Measurements from ENCODE around the gene INCENP. TPM values are rescaled to one million over a fixed set of nuclear protein-coding genes. Genes with fewer than 3 reads are reported as not detected.
"Not testable (repeated sequence)": the region's sequence is repeated elsewhere in the genome, so short reads cannot be mapped to it uniquely, and the experiment has no call there.

The INCENP gene
- total and polyA plus RNA-seq, 8 donors = 2.6 to 32.1 (median 5.1) TPM

GRCh38 chr11:62082292-62082657 lies 41.5 kb upstream of the INCENP start:
- no peak overlapping the region for H3K4me3 ChIP-seq
- H3K36me3 ChIP-seq = no peaks in the 10 kb centered on the region
- intact Hi-C loops (cut with DNase I; ENCODE audit: low total_unique reads) = loop anchor here (5.0 kb wide), 1 partner anchor 180 kb away; no protein-coding TSS in a partner anchor
- DNase-seq = no peak
- H3K27ac ChIP-seq = no peak overlapping the region
- 28 to 36% (median 31%) methylated on average over 7 of the region's 7 CpGs for WGBS, 5 donors
- TF ChIP-seq POLR2AphosphoS5 (IDR thresholded peaks at IDR 0.05) = no peak
- TF ChIP-seq EP300 (IDR thresholded peaks at IDR 0.05) = no peak
- no peak for TF ChIP-seq POLR2A (IDR thresholded peaks at IDR 0.05)
- no peak for TF ChIP-seq CTCF (IDR thresholded peaks at IDR 0.05)
- H3K27me3 ChIP-seq = no peaks in the 10 kb centered on the region
- peaks cover 0 to 8% (median 6%) of the 10 kb centered on the region in 4 donors for H3K4me1 ChIP-seq
- H3K9me3 ChIP-seq = no peaks in the 10 kb centered on the region

DNA sequence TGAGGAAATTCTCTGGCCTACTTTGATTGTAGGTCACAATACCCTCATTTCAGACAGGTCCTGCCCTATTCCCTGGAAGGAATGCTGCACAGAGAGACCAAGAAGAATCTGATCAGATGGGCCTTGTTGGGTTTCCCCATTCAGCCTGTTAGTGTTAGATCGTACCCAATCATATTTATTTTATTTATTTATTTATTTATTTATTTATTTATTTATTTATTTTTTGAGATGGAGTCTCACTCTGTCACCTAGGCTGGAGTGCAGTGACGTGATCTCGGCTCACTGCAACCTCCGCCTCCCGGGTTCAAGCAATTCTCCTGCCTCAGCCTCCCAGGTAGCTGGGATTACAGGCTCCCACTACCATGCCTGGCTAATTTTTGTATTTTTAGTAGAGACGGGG lies 39.0 kb upstream of the INCENP start:
- not testable (repeated sequence) for H3K4me3 ChIP-seq, H3K9me3 ChIP-seq, DNase-seq, H3K27me3 ChIP-seq, H3K4me1 ChIP-seq, H3K27ac ChIP-seq, H3K36me3 ChIP-seq
- whole genome bisulfite sequencing, 5 donors = 93 to 98% (median 94%) methylated on average over 6 of the region's 6 CpGs
- intact Hi-C loops (cut with DNase I; ENCODE audit: low total_unique reads) = loop anchor here (5.0 kb wide), 1 partner anchor 182 kb away; no protein-coding TSS in a partner anchor

GRCh38 chr11:62087694-62088093 lies 36.1 kb upstream of the INCENP start:
- 85 to 90% (median 87%) methylated on average over 1 of the region's 1 CpG for WGBS, 5 donors
- Histone ChIP-seq H3K36me3 (no peaks in the 10 kb centered on the region), H3K27me3 (no peaks in the 10 kb centered on the region), H3K27ac (no peak overlapping the region), H3K4me3 (no peak overlapping the region), H3K9me3 (peaks cover 0 to 4% (median 0%) of the 10 kb centered on the region in 4 donors), H3K4me1 (no peaks in the 10 kb centered on the region)
- intact Hi-C loops (cut with DNase I; ENCODE audit: low total_unique reads) = no loop called here
- no peak for DNase-seq
- TF ChIP-seq EP300 (IDR thresholded peaks at IDR 0.05) (no peak), POLR2AphosphoS5 (IDR thresholded peaks at IDR 0.05) (no peak), POLR2A (IDR thresholded peaks at IDR 0.05) (no peak), CTCF (IDR thresholded peaks at IDR 0.05) (no peak)

DNA sequence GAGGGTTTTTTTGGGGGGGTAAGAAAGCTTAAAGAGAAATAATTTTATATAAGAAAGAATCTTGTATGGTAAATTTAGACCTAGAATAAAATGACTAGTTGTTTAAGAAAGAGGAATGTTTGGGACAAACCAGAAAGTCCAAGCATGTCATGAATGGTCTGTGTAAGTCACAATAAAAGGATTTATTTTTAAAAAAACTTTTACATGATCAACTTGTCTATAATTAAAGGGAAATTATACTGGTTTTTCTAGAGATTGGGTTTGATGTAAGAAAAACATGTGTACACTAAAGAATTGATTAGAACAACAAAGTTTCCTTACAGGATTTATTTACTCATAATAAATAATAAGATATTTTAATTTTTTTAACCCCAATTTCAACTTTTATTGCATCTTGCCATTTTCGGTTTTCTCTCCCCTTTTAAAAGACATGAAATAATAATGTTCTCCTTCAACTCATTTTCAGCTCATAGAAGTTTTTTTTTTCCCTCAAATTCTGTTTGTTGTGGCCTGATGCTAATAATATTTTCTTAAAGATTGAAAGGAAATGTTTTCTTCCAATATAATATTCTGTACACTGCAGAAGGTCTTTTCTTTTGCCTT lies 35.4 kb upstream of the INCENP start:
- intact Hi-C loops (cut with DNase I; ENCODE audit: low total_unique reads) = no loop called here
- no peak for TF ChIP-seq POLR2AphosphoS5 (IDR thresholded peaks at IDR 0.05)
- no peak for TF ChIP-seq POLR2A (IDR thresholded peaks at IDR 0.05)
- no peak for TF ChIP-seq EP300 (IDR thresholded peaks at IDR 0.05)
- no peak for TF ChIP-seq CTCF (IDR thresholded peaks at IDR 0.05)
- no peak for DNase-seq
- H3K4me3 ChIP-seq = no peak overlapping the region
- H3K4me1 ChIP-seq = no peaks in the 10 kb centered on the region
- 17 to 47% (median 28%) methylated on average over 1 of the region's 1 CpG for WGBS, 5 donors
- H3K27ac ChIP-seq = no peak overlapping the region
- peaks cover 0 to 4% (median 0%) of the 10 kb centered on the region in 4 donors for H3K9me3 ChIP-seq
- H3K36me3 ChIP-seq = no peaks in the 10 kb centered on the region
- no peaks in the 10 kb centered on the region for H3K27me3 ChIP-seq

GRCh38 chr11:62103141-62103540 lies 20.7 kb upstream of the INCENP start:
- no peaks in the 10 kb centered on the region for H3K9me3 ChIP-seq
- peaks cover 8 to 31% (median 17%) of the 10 kb centered on the region in 4 donors for H3K4me1 ChIP-seq
- no peaks in the 10 kb centered on the region for H3K27me3 ChIP-seq
- intact Hi-C loops (cut with DNase I; ENCODE audit: low total_unique reads) = loop anchor here (10.0 kb wide), 1 partner anchor 298 kb away; no protein-coding TSS in a partner anchor
- H3K4me3 ChIP-seq = no peak overlapping the region
- no peak for DNase-seq
- no peaks in the 10 kb centered on the region for H3K36me3 ChIP-seq
- peak overlapping the region in 2 of 5 donors; percentile 83 for H3K27ac ChIP-seq
- TF ChIP-seq CTCF (IDR thresholded peaks at IDR 0.05) (no peak), POLR2AphosphoS5 (IDR thresholded peaks at IDR 0.05) (no peak), POLR2A (IDR thresholded peaks at IDR 0.05) (no peak), EP300 (IDR thresholded peaks at IDR 0.05) (no peak)

Measured in stomach (tissue), 9 donors.